ENCODE measurements around the gene ISG15.
"Not testable (repeated sequence)": the region's sequence is repeated elsewhere in the genome, so short reads cannot be mapped to it uniquely, and the experiment has no call there.

ISG15 gene

DNA sequence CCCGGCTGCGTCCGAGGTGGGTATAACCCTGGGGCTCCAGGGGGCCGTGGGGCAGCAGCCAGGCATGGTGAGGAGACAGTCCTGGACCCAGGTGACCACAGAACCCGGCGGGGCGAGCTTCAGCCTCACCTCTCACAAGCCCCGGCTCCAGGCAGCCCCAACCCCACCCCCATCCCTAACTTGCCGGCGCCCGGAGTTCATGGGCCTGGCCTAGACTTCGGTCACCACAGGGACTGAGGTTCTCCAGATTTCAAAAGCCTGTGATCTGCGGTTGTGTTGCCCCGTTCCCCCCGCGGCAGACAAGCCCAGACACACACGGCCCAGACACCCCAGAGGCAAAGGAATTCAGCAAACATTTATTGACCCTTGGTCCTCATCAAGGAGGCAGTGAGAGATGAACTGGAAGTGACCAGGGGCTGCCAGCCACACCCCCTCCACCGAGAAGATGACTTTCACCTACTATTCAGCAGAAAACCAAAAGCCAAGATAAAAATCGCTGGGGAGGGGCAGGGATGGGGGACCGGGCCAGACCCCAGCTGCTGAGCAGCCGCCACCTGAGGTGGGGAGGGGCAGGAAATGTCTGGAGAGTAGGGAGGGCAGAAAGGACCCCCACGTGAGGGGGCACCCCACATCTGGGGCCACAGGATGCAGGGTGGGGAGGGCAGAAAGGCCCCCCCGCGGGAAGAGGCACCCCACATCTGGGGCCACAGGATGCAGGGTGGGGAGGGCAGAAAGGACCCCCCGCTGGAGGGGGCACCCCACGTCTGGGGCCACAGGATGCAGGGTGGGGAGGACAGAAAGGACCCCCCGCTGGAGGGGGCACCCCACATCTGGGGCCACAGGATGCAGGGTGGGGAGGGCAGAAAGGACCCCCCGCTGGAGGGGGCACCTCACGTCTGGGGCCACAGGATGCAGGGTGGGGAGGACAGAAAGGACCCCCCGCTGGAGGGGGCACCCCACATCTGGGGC, 17.3 kb upstream of the ISG15 start:
- DNase-seq: no peak

DNA sequence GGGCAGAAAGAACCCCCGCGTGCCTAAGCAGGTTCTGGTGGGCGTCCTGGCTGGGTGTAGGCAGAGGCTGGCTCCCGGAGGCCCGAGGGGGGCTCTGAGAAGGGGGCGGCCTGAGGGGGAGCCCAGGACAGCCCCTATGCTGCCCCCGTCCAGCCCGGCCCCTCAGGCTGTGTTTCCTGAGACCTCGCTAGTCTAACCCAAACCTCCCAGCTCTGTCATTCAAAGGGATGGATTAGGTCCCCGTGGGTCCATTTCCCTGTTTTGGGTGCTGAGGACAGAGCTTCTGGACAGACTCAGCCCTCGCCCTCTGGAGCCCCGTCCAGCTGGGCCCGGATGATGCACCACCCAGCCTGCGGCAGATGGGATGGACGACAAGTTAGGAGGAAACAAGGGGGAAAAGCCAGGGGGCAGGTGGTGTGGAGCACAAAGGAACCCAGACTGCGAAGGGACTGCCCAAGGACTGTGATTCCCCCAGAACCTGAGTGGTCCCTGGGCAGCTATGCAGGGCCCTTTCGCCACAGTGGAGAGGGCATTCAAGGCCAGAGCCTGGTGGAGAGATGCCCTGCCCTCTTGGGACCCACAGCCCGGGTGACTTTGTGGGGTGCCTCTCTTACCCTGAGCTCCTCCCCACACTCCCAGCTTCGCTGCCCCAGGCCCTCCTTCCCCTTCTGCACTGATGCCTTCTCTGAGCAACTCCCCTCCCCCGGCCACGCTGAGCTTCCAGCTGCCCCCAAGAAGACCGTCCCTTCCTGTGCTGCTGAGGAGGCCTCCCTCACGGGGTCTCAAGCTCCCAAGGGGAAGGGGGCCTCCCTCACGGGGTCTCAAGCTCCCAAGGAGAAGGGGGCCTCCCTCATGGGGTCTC, 16.2 kb upstream of the ISG15 start:
- no peak for DNase-seq

DNA sequence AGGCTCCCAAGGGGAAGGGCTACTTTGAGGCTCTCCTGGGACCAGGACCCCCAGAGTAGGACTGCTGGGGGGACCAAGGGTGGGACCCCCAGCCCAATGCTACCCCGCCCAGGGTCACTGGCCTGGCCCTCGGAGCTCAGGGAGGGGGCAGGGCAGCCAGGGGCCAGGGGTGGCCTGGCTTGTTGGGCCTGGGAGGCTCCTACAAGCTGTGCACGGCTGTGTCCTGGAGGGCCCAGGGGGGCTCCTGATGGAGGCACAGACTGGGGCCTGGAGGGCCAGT, 15.6 kb upstream of the ISG15 start:
- DNase-seq: no peak

DNA sequence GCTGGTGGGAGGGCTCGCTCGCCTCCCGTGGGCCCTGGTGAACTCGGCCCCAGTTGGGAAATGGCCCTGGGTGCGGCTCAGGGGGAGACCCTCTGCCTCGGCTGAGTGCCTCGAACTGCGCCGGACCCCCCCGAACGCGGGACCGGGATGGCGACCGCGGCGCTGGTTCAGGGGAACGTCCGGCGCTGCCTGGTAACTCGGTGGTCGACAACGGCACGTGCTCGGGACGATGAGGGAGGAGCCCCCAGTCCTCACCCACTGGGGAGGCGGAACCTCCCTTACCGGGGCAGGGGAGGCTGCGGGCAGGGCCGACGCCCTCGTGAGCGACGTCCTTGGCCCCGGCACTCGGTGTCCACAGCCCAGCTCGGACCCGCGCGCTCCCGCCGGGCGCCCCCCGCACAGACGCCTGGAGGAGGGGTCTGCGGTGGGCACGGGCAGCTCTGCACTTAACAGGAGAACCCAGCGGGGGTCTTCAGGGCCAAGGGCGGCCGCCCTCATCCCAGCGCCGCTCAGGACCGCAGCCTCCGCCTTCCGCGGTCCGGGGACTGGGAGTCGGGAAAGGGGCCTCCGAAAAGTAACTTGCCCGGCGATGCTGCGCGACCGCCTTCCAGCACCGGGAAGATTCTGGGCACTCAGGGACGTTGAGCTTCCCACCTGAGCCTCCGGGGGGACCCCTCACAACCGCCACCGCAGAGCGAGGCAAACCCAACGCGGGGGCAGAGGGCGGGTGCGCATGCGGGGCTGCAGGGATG, 15.1 kb upstream of the ISG15 start:
- DNase-seq: no peak

DNA sequence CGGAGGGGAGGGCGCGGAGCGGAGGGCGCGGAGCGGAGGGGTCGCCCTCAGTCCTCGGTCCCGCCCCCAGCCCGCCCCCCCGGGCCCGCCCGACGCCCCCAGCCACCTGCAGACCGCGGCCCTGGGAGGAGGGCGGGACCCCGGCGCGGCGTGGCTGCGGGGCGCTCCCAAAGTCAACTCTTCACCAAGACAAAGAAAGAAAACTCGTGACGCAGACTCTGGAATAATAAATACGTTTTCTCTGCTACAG, 14.6 kb upstream of the ISG15 start:
- DNase-seq: no peak

DNA sequence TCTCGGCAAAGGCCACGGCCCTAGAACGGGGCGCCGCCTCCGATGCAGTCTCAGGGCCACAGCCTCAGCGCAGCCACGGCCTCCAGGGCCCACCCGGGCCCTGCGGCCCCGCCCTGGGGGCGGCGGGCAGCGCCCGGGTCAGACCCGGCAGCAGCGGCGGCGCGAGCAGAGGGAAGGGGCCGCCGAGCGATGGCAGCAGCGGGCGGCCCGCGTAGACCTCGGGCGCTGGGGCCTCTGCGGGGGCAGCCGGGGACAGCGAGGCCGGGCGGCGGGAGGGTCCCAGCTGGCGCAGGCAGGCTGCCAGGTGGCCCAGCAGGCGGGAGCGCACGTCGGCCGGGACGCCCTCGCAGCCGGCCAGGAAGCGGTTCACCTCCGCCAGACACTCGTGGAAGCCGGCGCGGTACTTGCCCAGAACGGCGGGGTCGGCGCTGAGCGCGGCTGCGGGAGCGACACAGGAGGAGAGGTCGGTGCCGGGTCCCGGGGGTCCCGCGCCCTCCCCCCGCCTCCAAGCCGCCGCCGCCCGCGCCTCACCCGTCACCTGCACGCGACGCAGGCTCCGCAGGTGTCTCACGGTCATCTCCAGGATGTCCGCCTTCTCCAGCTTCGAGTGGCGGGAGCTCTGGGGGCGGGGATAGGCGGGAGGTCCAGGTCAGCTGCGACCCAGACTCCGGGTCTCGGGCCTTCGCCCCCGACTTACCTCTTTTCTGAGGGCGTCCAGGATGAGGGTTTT, 14.1 kb upstream of the ISG15 start:
- DNase-seq: no peak

DNA sequence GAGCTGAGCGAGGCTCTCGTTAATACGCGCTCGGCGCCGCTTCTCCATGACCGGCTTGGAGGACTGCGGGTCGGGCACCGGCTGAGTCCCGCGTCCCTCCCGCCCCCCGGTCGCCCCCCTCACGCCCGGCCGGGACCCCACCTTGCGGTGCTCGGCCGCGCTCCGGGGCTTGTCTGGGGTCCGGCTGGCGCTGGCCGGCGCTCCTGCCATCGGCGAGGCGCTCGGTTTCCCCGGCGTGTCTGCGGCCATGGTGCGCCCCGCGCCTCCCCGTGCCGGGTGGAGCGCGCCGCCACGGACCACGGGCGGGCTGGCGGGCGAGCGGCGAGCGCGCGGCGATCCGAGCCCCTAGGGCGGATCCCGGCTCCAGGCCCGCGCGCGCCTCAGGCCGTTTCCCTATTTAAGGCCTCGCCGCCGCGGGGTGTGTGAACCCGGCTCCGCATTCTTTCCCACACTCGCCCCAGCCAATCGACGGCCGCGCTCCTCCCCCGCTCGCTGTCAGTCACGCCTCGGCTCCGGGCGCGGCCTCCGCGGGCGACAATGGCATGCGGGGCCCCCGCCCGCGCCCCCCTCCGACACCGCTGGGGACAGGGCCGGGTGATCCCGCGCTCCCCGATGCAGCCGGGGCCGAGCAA, 13.5 kb upstream of the ISG15 start, which contains the start of gene HES4:
HES4 (minus strand) TSS at position 373 of the 632 bp plus-strand sequence; CDS start at position 249, 124 bp downstream.
- DNase-seq: peak; percentile 84

DNA sequence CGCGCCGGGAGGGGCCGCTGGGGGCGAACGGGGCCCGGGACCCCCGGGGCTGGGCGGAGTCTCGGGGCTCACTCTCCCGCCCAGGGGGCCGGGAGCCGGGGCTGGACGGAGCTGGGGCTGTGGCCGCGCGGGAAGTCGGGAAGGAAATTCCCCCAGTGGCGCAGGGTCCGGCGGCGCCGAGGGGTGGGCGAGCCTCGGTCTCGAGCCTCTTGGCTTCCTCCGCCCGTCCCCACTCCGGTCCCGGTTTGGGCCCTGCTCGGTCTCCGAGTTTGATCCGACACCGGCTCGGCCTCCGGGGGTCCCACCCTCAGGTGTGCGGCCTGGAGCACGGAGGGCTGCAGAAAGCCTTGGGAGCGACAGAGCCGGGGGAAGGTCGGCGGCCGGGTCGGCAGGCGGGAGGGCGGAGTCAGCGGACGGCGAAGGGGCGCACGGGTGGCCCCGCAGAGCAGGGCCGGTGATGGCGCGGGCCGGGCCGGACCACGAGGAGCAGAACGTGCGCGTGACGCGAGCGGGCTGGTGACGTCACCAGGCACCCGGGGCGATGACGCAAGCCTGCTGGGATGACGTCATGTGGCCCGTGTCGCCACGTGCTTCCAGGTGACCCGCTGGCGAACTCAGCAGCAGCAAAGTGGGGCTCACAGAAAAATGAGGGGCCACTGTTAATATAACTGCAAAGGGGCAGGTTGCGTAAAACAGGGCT, 12.8 kb upstream of the ISG15 start:
- peak; percentile 84 for DNase-seq

DNA sequence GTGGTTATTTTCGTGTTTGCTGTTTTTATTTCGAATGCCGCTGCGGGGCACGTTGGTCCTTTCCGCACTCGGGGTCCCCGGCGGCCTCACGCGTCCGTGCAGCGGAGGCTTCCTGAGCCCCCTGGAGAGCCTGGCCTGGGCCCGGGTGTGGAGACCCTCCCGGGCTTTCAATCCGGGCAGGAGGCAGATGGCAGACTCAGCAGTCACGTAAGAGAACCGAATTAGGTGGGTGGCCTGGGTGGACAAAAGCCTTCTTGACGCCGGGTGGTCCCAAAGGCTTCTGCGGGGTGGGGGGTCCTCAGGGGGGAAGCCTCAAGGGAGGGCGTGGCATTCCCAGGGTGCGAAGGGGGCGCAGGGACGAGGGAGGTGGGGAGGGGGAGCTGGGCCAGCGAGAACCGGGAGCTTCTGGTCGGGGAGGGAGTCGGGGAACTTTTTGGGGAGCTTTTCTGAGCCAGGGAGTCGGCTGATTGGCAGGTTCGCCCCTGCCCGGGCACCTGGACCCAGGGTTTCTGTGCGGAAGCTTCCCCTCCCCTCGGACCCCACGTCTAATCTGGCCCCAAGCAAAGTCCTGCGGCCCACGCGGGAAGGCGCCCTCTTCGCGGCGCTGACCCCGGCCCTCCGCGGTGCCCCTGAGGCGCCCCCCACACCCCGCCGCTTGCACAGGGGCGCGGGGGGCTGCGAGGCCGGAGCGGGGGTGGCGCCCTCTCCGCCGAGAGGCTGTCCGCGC, 12.1 kb upstream of the ISG15 start:
- no peak for DNase-seq

DNA sequence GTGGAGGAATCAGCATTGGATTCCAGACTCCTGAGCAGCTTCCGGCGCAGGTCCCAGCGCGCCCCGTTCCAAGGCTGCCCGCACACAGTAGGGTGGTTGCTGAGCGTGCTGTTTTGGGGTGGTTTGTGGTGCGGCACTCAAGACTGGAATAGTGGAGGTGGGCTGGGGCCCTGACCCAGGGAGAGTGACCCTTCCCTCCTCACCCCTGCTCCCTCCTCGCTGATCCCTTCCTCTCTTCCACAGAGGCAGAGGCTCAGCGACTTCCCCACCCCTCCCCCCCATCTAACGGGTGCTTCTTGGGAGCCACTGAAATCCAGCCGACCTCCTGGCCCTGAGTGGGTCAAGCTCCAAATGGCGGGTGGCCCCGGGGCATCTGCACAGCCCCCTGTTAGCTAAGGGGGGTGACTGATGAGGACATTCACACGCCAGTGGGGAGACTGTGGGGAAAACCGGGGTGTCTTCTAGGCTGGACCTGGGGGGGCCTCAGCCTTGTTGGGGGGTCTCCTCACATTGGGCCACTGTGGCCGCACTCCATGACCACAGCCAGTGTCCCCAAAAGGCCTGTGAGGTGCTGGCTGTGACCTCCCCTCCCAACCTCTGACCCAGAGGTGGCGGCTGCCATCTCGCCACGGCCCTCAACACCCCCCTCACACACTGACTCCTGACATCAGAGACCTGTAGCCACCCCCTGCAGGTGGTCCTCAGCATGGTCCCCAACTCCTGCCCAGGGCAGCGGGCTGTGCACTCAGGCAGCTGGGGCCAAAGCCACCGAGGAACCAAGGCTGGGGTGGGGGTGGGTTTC, 9.5 kb upstream of the ISG15 start:
- DNase-seq: no peak

DNA sequence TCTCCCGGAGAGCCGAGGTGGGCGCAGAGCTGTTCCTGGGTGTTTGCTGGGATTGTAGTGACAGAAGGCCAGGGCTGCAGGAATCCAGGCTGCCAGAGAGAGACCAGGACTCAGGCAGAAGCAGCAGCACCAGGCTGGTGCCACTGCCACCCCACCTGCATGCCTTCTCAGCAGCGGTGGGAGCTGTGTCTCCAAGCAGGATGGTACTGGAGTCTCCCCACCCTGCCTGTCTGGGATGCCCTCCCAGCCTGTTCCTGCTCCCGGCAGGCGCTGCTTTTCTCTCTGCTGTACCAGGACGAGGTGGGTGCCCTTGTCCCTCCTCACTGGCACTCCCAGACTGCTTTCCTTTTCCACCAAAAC, 8.9 kb upstream of the ISG15 start:
- DNase-seq: no peak

DNA sequence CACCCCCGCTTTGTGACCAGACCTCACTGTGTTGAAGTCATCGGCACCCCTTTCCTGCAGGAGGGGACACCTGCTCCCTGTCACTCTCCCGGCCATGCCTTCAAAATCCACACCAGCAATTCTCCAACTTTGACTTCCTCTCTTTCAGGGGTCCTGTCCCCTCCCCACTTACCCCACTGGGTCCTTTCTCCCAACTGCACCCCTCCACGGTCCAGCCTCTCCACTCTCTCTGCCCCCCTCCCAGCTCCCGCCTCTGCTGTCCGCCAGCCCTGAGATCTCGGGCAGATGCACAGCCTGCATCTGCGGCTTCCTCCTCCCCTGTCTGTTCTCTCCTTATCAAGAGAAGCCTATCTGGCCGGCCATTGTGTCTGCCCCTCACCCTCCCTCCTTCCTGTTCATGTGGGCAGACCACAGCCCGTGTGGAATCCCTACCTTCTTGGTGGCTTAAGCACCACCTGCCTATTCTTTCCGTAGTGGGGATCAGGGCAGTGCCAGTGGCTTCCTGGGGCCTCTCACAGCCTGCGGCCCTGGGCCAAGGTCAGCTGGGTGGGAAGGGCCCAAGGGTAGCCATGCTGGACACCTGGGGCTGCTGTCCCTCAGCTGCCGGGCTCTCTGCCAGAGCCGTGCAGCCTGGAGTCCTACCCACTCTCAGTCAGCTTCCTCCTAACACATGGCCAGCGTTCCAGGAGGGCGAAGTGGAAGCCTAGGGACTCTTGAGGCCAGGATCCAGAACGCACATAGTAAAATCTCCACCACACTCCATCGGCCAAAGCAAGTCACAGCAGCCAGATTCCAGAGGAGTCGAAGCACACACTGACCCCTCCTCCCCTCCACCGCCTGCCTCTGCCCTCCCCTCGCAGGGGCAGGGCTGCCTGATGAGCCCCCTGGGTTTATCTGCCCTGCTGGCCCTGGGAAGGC, 8.3 kb upstream of the ISG15 start:
- DNase-seq: no peak

DNA sequence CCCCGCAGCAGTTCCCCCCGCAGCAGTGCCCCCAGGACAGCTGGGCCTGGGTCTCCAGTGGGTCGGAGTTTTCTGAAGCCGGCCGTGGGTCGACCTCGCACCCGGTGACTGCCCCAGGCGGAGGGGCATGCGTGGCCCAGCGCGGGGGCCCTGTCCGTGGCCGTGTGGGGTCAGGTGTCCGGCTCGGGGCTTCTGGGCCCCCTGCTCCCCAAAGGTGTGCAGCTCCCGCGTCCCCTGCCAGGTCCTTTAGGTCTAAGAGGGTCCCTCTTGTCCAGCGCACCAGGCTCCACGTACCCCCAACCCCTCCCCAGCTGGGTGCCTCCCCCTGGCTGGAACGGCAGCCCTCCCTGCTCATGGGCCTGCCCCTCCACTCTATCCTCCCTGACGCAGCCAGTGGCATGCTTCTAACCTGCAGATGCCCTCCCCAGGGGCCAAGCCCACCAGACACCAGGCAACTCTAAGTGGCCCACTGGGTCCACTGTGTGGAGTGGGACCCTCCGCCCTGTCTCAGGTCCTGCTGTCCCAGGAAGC, 7.5 kb upstream of the ISG15 start:
- DNase-seq: no peak

DNA sequence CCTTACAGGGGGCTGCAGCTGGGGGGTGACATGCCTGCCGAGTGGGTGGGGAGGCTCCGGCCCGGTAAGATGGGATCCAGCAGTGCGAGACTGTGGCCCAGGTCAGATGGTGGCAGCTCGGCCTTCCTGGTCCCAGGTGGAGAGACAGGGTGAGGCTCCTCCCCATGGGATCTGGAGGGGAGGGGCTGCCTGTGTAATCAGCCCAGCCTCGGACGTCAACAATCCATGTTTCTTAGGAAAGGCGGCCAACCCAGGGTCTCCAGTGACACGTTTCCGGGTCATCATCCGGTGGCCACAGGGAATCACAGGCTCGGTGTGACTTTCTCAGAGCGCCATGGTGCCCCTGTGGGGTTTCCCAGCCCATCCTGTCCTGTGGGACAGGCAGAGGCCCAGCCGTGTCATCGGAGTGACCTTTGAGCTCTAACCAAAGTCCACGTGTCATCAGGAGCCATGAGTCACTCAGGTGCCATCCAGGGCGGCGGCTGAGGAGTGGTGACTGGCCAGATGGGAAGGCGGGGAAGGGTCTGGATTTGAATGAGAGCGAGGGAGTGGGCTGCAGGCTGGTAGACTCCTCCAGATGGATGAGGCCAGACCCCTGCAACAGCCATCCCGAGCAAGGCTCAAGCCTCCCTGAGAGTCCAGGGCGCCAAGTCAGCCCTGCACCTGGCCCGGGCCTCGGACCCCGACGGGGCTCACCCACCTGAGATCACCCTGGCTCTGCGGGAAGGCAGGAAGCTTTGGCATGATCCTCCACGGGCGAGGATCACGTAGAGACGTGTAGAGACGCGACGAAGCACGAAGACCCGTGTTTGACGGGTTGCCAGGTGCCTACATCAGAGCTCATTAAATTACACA, 6.8 kb upstream of the ISG15 start:
- no peak for DNase-seq

DNA sequence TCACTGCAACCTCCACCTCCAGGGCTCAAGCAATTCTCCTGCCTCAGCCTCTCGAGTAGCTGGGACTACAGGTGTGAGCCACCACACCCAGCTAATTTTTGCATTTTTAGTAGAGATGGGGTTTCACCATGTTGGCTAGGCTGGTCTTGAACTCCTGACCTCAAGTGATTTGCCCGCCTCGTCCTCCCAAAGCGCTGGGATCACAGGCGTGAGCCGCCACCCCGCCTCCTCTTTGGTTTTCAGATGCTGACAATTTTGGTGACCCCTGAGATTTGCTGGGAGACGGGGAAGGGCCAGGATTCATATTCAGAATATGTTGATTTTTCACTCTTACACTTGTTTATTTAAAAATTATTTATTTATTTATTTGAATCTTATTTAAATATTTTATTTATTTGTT, 3.2 kb upstream of the ISG15 start:
- DNase-seq: not testable (repeated sequence)

DNA sequence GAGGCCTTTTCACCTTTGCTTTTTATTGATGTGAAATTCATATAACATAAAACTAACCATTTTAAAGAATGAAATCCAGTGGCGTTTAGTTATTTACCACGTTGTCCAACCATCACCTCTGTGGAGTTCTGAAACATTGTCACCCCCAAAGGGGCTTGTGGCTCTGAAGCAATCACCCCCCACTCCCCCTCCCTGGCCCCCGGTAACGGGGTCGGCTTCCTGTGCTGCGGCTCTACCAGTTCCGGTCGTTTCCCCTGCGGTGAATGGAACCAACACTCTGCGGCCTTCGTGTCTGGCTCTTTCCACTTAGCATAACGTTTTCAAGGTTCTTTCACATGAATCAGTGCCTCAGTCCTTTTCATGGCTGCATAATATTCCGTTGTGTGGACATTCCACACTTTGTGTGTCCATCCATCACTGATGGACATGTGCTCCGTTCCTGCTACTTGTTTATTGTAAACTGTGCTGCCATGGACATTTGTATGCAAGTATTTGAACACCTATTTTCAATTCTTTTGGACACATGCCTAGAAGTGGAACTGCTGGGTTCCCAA, 1.8 kb upstream of the ISG15 start:
- no peak for DNase-seq

DNA sequence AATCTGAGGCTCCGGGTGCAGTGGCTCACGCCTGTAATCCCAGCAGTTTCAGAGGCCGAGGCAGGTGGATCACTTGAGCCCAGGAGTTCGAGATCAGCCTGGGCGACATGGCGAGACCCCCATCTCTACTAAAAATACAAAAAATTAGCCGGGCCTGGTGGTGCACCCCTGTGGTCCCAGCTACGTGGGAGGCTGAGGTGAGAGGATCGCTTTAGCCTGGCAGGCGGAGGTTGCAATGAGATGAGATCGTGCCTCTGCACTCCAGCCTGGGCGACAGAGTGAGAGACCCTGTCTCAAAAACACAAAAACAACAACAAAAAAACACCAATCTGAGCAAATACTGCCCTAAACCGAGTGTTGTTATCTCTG, 577 bp upstream of the ISG15 start:
- not testable (repeated sequence) for DNase-seq
